Loucy (cell line): ENCODE data around the gene NPHP4.

Experiments
- CTCF ChIP-seq: fragments of 200-600 bp; sonication (generic); conservative IDR thresholded peaks from 2 replicates; pipeline ENCODE4 v1.5.1; 2014; ENCODE audit warnings: mild to moderate bottlenecking, antibody characterized with exemption, low read length
- EZH2phosphoT487 ChIP-seq: fragments of 200-600 bp; IDR thresholded peaks from 2 replicates; pipeline ENCODE4 v1.6.1; 2018; ENCODE audit warnings: antibody characterized with exemption, mild to moderate bottlenecking, moderate library complexity, borderline replicate concordance

DNA sequence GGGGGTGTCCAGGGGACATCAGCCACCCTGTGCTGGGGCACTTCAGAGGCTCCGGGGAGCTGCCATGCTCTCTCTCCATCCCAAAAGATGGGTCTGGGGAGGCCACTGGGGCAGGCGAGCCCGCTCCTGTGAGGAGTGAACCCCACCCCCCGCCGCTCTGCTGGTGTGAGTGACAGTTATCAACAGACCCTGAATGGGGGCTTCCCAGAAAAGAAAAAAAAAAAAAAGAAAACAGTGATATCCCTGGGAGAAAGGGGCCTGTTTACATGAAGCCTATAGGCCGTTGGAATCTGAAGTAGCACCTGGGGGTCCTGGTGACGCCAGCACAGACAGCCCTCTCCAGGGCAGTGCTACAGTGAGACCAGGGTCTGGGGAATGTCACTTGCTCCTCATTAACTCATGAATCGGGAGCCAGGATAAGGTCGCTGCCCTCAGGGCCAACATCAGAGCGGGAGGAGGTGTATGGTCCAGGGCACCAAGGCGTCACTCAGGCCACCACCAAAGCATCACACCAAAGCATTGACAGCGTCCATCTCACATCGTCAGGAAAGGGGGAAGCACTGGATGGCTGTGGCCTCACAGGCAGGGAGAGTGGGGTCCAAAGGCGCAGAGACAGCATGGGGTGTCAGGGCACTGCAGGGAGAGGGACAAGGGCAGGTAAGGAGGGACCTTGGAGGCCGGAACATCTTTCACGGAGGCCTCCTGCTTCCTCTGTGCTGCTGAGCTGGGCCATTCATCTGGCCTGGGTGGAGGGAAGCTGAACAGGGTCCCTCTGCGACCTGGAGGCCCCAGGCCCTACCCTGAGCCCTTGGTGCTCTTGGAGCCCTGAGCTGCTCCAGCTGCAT is 8.4 kb upstream of the NPHP4 start:
- TF ChIP-seq CTCF, result no peak
- no peak for TF ChIP-seq EZH2phosphoT487
